Common myeloid progenitor, CD34-positive (primary cell): ENCODE measurements around the gene ADGRL1.
"Not testable (repeated sequence)": the region's sequence is repeated elsewhere in the genome, so short reads cannot be mapped to it uniquely, and the experiment has no call there.

Experiments used
- CTCF ChIA-PET: fragments of 350-600 bp; sonication (Branson Sonifier 250); formaldehyde crosslinking; loops from one replicate; lab custom pipeline; 2021; ENCODE audit warnings: antibody characterized with exemption; lab: Charles Lee
- POLR2A ChIA-PET: fragments of 350-600 bp; sonication (Branson Sonifier 250); formaldehyde crosslinking; loops from one replicate; lab custom pipeline; 2021; ENCODE audit warnings: antibody characterized with exemption; lab: Charles Lee
- DNase-seq, 3 donors: peaks; one replicate each; pipeline versions ENCODE4 v3.0.0 to v3.0.0-alpha.2; 2013
- H3K27ac ChIP-seq, 2 experiments: 1 replicate in 1 of 2; 2 replicates in 1 of 2; pipeline ENCODE4 v1.7.0; 2013; ENCODE audit warnings: inconsistent platforms in 2 of 2, low read length in 2 of 2, mild to moderate bottlenecking in 2 of 2, low read depth in 1 of 2, moderate library complexity in 1 of 2; ENCODE audit not compliant: severe bottlenecking in 2 of 2, insufficient read depth in 1 of 2, poor library complexity in 1 of 2
- H3K27me3 ChIP-seq, 5 experiments: replicated peaks in 2 of 5; 1 replicate in 3 of 5; 2 replicates in 2 of 5; pipeline versions ENCODE4 v1.6.1 to v1.7.0; 2013; ENCODE audit warnings: low read length in 4 of 5, mild to moderate bottlenecking in 2 of 5, moderate library complexity in 2 of 5, inconsistent platforms in 1 of 5; ENCODE audit not compliant: insufficient read depth in 5 of 5, control insufficient read depth in 4 of 5
- H3K36me3 ChIP-seq, 4 experiments: 1 replicate in 2 of 4; 2 replicates in 2 of 4; pipeline versions ENCODE4 v1.6.1 to v1.7.0; 2013; ENCODE audit warnings: low read length in 3 of 4, control low read depth in 1 of 4, mild to moderate bottlenecking in 1 of 4; ENCODE audit not compliant: control insufficient read depth in 4 of 4, insufficient read depth in 4 of 4
- H3K4me1 ChIP-seq, 4 experiments: 1 replicate in 3 of 4; 2 replicates in 1 of 4; pipeline versions ENCODE4 v1.6.1 to v1.7.1; 2013; ENCODE audit warnings: low read length in 3 of 4, mild to moderate bottlenecking in 3 of 4, control low read depth in 1 of 4, inconsistent platforms in 1 of 4, moderate library complexity in 1 of 4; ENCODE audit not compliant: control insufficient read depth in 4 of 4, insufficient read depth in 4 of 4; ENCODE audit errors: control extremely low read depth in 1 of 4
- H3K4me3 ChIP-seq, 7 experiments: 1 replicate in 4 of 7; 2 replicates in 3 of 7; pipeline versions ENCODE4 v1.5.1 to v1.7.0; 2013; ENCODE audit warnings: mild to moderate bottlenecking in 7 of 7, low read length in 6 of 7, moderate library complexity in 6 of 7, inconsistent platforms in 2 of 7, low read depth in 2 of 7, control low read depth in 1 of 7; ENCODE audit not compliant: insufficient read depth in 4 of 7, control insufficient read depth in 1 of 7; ENCODE audit errors: extremely low read depth in 1 of 7
- H3K9me3 ChIP-seq, 5 experiments: 1 replicate in 4 of 5; 2 replicates in 1 of 5; pipeline versions ENCODE4 v1.6.1 to v1.7.1; 2013; ENCODE audit warnings: low read length in 4 of 5, mild to moderate bottlenecking in 2 of 5, inconsistent platforms in 1 of 5, low read depth in 1 of 5, moderate library complexity in 1 of 5; ENCODE audit not compliant: control insufficient read depth in 4 of 5, insufficient read depth in 2 of 5; ENCODE audit errors: control extremely low read depth in 1 of 5
- WGBS: methylation state at CpG from one replicate; pipeline ENCODE4 v1.1.5; 2013; ENCODE audit not compliant: insufficient coverage; 5-methylcytosine and 5-hydroxymethylcytosine counted together

The ADGRL1 gene

GRCh38 chr19:14196105-14196504, 9.9 kb downstream of the ADGRL1 start:
- H3K27me3 ChIP-seq, H3K9me3 ChIP-seq, POLR2A ChIA-PET, H3K36me3 ChIP-seq, H3K4me1 ChIP-seq, H3K4me3 ChIP-seq, H3K27ac ChIP-seq: not testable (repeated sequence)
- peak; percentile 63 to 81 (median 72) for DNase-seq
- WGBS: 85% methylated on average over 4 of the region's 12 CpGs
- CTCF ChIA-PET: interaction anchor here (0.6 to 9.3 kb wide), 3 partner anchors 56 to 580 kb away, joined by 3 to 73 read pairs (median 3); no protein-coding TSS in a partner anchor

DNA sequence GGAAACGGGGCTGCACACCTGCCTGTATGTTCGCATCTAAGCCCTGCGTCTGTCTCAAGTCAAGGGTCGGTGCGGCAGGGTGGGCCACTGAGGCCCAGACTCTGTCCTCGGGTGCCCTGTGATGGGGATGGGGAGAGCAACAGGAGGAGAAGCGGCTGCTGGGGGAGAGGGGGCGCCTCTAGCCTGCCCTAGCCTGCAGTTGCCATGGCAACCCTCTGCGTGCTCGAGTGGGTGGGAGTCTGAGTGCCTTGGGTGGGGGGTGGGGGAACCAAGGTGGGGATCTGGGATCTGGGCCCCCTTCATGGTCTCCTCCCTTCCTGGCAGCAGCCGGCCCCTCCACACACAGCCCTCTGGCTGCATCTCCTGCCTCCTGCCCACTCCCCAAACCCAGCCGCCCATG, 10.8 kb downstream of the ADGRL1 start:
- WGBS: 99% methylated on average over 10 of the region's 12 CpGs
- POLR2A ChIA-PET, H3K9me3 ChIP-seq, H3K27ac ChIP-seq, H3K27me3 ChIP-seq, H3K36me3 ChIP-seq, H3K4me3 ChIP-seq, DNase-seq, H3K4me1 ChIP-seq: not testable (repeated sequence)
- CTCF ChIA-PET: interaction anchor here (0.8 to 9.3 kb wide), 2 partner anchors 55 to 153 kb away, joined by 3 to 73 read pairs; no protein-coding TSS in a partner anchor

DNA sequence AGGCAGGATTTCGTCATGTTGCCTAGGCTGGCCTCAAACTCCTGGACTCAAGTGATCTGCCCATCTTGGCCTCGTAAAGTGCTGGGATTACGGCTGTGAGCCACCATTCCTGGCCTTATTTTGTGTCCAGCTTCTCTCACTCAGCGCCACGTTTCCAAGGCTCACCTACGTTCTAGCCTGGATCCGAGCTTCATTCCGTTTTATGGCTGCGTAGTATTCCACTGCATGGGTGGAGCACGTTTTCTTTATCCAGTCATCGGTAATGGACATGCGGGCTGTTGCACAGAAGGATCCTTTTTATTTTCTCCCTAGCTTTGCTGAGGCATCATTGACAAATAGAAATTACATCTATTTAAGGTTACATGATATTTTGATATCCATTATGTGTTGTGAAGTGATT, 16.6 kb downstream of the ADGRL1 start:
- H3K27me3 ChIP-seq: no peaks in the 10 kb centered on the region
- CTCF ChIA-PET: interaction anchor here (0.6 to 1.4 kb wide), 4 partner anchors 21 to 57 kb away, joined by 3 to 7 read pairs (median 4); partner anchors contain the start of gene ASF1B
- WGBS: over 99% methylated on average over 10 of the region's 12 CpGs
- H3K4me3 ChIP-seq: no peak overlapping the region
- POLR2A ChIA-PET: no interaction called here
- H3K27ac ChIP-seq: no peak overlapping the region
- no peaks in the 10 kb centered on the region for H3K9me3 ChIP-seq
- peaks cover 0 to 9% (median 7%) of the 10 kb centered on the region in 4 experiments for H3K4me1 ChIP-seq
- no peak for DNase-seq
- H3K36me3 ChIP-seq: no peaks in the 10 kb centered on the region

- H3K9me3 ChIP-seq, H3K36me3 ChIP-seq, CTCF ChIA-PET, POLR2A ChIA-PET, DNase-seq, H3K4me3 ChIP-seq, H3K27me3 ChIP-seq, H3K27ac ChIP-seq: not testable (repeated sequence)
- WGBS: 96% methylated on average over 7 of the region's 7 CpGs
- H3K4me1 ChIP-seq: peaks cover 0 to 16% (median 11%) of the 10 kb centered on the region in 4 experiments
Observed at GRCh38 chr19:14188086-14188485, 17.9 kb downstream of the ADGRL1 start.

DNA sequence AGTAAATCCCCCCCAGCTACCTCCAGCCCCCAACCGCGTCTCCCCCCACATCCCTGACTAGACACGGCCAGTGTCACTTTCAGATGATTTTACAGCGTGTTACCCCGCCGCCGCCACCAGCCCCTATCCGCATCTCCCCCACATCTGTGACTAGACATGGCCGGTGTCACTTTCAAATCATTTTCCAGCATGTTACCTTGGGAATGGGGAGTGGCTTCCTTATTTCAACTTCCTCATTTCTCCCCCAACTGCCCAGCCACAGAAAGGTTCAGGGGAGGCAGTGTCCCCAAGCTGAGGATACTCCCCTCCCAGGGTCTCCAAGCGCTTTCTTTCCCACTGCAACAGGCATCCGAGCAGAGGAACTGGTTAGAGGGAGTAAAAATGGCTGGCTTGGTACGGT, 18.4 kb downstream of the ADGRL1 start:
- Histone ChIP-seq H3K4me3 (peak overlapping the region in 2 of 7 experiments; percentile 45 to 54), H3K36me3 (no peaks in the 10 kb centered on the region), H3K4me1 (peaks cover 0 to 16% (median 11%) of the 10 kb centered on the region in 4 experiments), H3K27ac (no peak overlapping the region), H3K27me3 (no peaks in the 10 kb centered on the region), H3K9me3 (no peaks in the 10 kb centered on the region)
- 31% methylated on average over 4 of the region's 12 CpGs for WGBS
- ChIA-PET CTCF (interaction anchor here (0.9 to 2.8 kb wide), 2 partner anchors 13 to 161 kb away, joined by 3 to 8 read pairs; no protein-coding TSS in a partner anchor), POLR2A (no interaction called here)
- DNase-seq: peak in 2 of 3 donors; percentile 61 to 62

GRCh38 chr19:14186684-14187083, 19.3 kb downstream of the ADGRL1 start:
- H3K4me1 ChIP-seq: peaks cover 0 to 16% (median 11%) of the 10 kb centered on the region in 4 experiments
- DNase-seq, H3K27ac ChIP-seq, H3K9me3 ChIP-seq, POLR2A ChIA-PET, H3K4me3 ChIP-seq, H3K36me3 ChIP-seq, H3K27me3 ChIP-seq: not testable (repeated sequence)
- CTCF ChIA-PET: interaction anchor here (0.9 to 2.8 kb wide), 2 partner anchors 14 to 162 kb away, joined by 3 to 8 read pairs; no protein-coding TSS in a partner anchor
- 93% methylated on average over 9 of the region's 9 CpGs for WGBS

GRCh38 chr19:14185691-14186090, 20.3 kb downstream of the ADGRL1 start:
- H3K4me3 ChIP-seq, H3K27ac ChIP-seq, DNase-seq, H3K9me3 ChIP-seq, H3K36me3 ChIP-seq, POLR2A ChIA-PET, H3K27me3 ChIP-seq: not testable (repeated sequence)
- peaks cover 0 to 16% (median 11%) of the 10 kb centered on the region in 4 experiments for H3K4me1 ChIP-seq
- WGBS: no CpG with 5 or more reads among the region's 1 CpG
- CTCF ChIA-PET: interaction anchor here (1.2 to 2.8 kb wide), 3 partner anchors 8 to 18 kb away, joined by 4 to 8 read pairs (median 6); no protein-coding TSS in a partner anchor
